Fibroblast of the conjunctiva (primary cell): ENCODE measurements around the gene KCNA3.

Experiments
- DNase-seq: peaks from one replicate; pipeline ENCODE4 v3.0.0-alpha.2; 2010; ENCODE audit warnings: low read depth

The KCNA3 gene

DNA sequence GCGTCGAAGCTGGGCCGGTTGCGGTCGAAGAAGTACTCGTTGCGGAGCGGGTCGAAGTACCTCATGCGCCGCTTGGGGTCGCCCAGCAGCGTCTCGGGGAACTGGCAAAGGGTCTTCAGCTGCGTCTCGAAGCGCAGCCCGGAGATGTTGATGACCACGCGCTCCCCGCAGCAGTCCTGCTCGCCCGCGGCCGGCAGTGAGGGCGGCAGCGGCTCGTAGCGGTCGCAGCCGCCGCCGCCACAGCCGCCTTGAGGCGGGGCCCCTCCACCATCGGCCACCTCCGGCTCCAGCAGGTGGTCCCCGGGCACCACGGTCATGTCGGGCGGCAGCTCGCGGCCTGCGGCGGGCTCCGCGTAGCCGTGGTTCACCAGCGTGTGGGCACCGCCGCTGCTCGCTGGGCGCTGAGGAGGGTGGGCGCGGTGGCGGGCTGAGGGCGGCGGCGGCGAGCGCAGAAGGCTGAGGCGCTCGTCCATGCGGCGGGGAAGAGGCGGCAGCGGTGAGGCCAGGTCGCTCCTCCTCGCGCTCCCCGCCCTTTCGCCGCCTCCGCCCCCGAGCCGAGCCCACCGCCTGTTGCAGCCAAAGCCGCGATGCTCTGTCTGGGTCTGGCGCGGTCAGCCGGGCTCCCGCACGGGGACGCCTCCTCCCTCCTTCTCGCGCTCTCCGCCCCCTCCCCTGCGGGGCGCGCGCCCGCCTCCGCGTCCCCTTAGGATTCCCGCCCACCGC lies at the start of gene KCNA3:
KCNA3 (minus strand) TSS at position 604 of the 723 bp plus-strand sequence; CDS start at position 473, 131 bp downstream.
- DNase-seq: no peak

GRCh38 chr1:110722807-110723206 lies 48.1 kb upstream of the KCNA3 start:
- no peak for DNase-seq

DNA sequence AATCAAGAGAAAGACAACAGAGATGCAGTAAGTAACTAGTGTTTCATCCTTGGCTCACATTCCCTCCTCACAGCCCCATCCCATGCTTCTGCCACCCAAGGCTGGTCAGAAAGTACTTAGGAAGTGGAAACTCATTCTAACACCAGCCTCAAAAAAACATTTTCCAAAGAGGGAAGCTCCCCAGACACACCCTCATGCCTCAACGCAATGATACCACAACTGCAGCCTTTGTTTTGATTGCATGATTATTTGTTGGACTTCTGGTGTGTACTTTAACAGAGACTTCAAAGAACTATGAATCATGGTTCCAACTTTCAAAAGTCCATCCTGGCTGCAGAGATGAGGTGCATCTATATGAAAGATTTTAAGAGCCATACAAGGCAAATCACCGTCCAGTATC lies 45.2 kb upstream of the KCNA3 start:
- DNase-seq: no peak

DNA sequence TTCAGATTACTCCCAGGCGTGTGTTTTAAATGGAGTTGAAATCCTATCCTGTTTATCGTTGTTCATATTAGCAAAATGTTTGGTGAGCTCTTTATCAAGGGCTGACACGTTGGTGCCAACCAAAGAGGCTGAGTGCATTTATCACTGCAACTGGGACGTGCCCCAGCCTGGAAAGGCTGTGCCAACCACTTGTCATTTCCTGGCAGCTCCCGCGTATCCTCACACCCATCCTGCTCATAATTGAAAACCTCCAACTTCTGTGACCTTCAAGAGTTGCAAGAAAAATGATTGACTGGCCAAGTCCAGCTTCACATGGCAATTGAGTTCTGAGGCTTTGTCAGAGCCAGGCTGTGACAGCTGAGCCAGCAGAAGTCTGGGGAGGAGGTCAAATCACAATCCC lies 43.7 kb upstream of the KCNA3 start:
- no peak for DNase-seq

DNA sequence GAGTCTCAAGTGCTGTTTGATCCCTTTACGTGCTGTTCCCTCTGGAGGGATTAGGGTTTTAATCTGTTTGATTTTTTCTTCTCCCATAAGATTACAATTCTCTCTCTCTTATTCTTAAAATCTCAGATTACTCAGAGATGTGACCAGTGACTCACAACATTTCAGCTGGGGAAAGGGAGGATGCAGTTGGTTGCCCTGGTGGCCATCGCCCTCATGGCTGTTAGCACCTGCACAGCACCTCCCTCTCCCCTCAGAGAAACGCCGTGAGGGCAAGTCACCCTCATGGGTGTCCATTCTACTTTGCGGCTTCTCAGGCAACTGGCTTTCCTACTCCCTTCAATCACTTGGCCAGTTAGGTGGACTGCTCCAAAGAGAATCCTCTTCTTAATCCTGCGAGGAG lies 42.4 kb upstream of the KCNA3 start:
- DNase-seq: no peak

DNA sequence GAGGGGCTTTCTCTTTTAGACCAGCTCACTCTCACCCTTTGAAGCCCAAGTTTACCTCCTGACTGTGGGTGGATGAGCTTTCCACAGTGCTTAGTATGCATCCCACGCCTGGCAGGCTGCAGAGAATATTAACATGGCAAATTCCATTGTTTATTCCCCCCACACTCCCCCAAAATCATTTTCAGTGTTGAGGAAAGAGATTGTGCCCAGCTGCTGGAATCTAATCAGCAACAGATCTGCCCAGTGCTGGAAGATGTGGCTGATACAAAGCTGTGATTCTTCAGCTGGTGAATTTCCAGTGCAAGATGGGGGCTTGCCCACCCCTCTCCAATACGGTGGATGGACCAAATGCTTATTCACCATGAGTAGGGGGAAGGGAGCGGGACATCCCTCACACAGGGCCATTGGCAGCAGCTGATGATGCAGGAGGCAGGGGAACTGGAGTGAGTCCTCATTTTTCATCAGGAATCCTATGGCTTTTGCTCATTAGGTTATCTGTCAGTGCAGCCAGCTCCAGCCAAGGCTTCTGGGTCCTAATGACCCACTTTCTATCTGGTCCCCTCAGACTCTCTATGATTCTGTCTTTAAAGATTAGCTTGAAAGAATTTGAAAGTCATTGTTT lies 39.7 kb upstream of the KCNA3 start:
- no peak for DNase-seq

DNA sequence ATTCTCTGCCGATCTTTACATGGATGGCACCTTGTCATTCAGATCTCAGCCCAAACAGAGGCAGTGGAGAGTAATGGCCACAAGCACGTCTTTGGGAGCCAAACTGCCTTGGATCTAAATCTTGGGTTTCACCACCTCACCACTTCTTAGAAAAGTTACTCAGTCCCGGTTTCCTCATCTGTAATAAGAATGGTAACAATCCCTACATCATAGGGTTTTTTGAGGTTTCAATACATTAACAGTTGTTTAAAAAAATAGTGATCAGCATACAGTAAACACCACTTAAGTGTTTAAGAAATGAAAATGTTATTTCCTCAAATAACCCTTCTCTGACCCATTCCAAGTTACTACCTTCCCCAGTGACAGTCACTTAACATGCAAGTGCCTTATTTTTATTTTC lies 38.5 kb upstream of the KCNA3 start:
- no peak for DNase-seq

- DNase-seq: no peak
Observed at GRCh38 chr1:110710314-110710713, 35.6 kb upstream of the KCNA3 start.

DNA sequence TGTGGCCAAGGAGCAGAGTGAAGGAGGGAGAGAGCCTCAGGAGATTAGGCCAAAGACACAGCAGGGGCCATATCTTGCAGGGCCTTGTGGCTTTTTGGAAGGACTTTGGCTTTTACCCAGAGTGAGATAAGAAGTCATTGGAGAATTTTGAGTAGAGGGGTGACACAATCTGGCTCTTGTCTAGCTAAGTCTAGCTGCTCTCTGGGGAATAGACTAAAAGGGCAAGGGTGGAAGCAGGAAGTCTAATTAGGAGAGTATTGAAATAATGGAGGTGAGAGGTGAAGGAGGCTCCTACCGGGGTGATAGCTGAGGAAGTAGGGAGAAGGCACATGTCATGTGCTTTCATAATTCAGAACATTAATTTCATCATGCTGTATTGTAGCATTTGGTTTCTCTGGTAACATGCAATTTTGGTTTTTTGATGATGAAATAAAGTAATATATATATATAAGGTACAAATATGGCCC lies 34.3 kb upstream of the KCNA3 start:
- no peak for DNase-seq

GRCh38 chr1:110707232-110707631 lies 32.5 kb upstream of the KCNA3 start:
- DNase-seq: no peak

GRCh38 chr1:110706621-110707020 lies 31.9 kb upstream of the KCNA3 start:
- no peak for DNase-seq

DNA sequence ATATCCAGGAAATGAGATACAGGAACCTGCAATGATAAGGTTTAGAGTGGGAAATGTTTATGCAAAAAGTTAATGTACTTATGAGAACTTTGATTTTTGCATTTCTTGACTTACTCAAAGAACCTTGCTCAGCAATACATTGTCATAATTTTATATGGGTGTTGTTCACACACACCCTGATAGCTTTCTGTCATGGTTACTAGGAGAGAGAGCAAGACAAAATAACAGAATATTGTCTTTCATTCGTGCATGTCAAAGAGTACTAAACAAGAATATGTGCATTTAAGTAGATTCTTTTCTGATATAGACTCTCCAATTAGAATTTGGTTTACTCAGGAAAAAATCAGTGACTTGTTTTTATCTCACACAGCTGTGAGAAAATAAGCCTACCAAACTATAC lies 27.5 kb upstream of the KCNA3 start:
- no peak for DNase-seq

GRCh38 chr1:110700767-110701166 lies 26.0 kb upstream of the KCNA3 start:
- no peak for DNase-seq

DNA sequence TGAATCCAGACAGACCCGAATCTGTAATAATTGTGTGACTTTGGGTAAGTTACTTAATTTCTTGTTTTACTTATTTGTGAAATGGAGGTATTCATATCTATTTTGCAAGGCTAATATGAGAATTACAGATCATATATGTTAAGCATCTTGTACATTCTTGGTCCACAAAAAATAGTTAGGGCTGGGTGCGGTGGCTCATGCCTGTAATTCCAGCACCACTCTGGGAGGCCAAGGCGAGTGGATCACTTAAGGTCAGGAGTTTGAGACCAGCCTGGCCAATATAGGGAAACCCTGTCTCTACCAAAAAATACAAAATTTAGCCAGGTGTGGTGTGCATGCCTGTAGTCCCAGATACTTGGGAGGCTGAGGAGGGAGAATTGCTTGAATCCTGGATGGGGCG lies 22.9 kb upstream of the KCNA3 start:
- no peak for DNase-seq

GRCh38 chr1:110696818-110697217 lies 22.1 kb upstream of the KCNA3 start:
- no peak for DNase-seq

- no peak for DNase-seq
Observed at GRCh38 chr1:110690709-110691365, 16.1 kb upstream of the KCNA3 start.

GRCh38 chr1:110689868-110690267 lies 15.1 kb upstream of the KCNA3 start:
- no peak for DNase-seq

- no peak for DNase-seq
Observed at GRCh38 chr1:110688514-110688913, 13.8 kb upstream of the KCNA3 start.

DNA sequence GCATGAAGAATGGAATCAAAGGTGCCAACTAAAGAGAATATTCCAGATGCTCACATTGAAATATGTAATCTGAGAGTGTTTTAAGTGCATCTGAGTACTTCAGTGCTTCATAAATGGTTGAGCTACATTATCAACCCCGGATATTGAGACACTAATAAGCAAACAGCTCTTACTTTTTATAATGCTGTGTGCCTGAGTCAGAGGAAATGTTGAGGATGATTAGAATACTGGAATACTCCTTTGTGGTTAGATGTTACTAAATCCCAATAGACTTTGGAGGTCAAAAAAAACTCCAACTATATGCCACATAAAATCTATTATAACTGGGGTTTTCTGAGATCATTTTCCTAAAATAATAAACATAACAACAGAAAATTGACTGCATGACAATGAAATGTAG lies 12.5 kb upstream of the KCNA3 start:
- no peak for DNase-seq

DNA sequence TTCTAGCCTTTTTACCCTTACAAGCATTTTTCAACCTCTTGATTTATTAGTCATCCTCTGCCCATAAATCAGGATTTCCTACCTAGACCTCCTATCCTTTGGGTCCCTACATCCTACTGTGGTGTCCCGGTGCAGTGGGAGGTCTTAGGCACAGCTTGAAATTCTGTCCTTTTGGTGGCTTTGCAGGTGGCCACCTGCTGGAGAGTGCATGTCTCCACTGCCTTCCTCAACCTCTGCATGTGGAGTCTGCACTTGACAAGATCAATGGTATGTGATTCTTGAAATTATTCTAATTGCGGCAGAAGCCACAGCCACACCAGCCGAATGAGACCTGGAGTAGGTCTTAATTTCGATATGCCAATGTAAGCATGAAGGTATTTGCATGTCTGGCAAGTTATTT lies 11.4 kb upstream of the KCNA3 start:
- DNase-seq: no peak

DNA sequence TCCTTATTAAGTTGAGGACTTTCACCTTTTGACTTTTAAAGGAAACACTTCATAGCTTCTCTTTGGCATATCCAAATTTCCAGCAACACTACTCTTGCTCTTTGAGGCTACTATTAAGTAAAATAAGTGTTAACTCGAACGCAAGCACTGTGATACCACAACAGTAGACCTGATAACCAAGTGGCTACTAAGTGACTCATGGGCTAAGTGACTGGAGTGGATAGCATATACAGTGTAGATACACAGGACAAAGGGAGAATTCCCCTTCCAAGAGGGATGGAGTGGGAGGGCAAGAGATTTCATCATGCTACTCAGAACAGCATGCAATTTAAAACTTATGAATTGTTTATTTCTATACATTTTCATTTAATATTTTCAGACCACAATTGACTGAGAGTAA lies 9.8 kb upstream of the KCNA3 start:
- DNase-seq: no peak

GRCh38 chr1:110682898-110683297 lies 8.2 kb upstream of the KCNA3 start:
- no peak for DNase-seq

GRCh38 chr1:110680036-110680735 lies 5.4 kb upstream of the KCNA3 start:
- no peak for DNase-seq
